ENCODE measurements around the gene RAB8B. TPM values are rescaled to one million over a fixed set of nuclear protein-coding genes. Genes with fewer than 3 reads are reported as not detected.

RAB8B gene
- total RNA-seq, 4 donors from 2014 or later = 7.2 to 33.4 (median 14.3) TPM

GRCh38 chr15:63244399-63244798 lies 55.0 kb downstream of the RAB8B start:
- no peak for TF ChIP-seq CTCF (IDR thresholded peaks at IDR 0.05 in 4 of 5, conservative IDR thresholded peaks at IDR 0.05 in 1 of 5)
- no peak for TF ChIP-seq POLR2A (IDR thresholded peaks at IDR 0.05)
- DNase-seq (no peak), ATAC-seq (no peak)
- Histone ChIP-seq H3K9me3 (no peaks in the 10 kb centered on the region), H3K27me3 (no peaks in the 10 kb centered on the region), H3K4me3 (no peak overlapping the region), H3K27ac (peak overlapping the region; percentile 12 to 51 (median 38)), H3K36me3 (no peaks in the 10 kb centered on the region), H3K4me1 (peaks cover 21 to 41% of the 10 kb centered on the region in 2 donors)
- intact Hi-C loops (cut with DNase I; ENCODE audit: low total_unique reads) (loop anchor here (5.0 kb wide), 1 partner anchor 52 kb away; no protein-coding TSS in a partner anchor), in situ Hi-C loops (cut with MboI; ENCODE audit: low sequenced_read_pairs in 4 of 4) (no loop called here)

GRCh38 chr15:63244976-63245645 lies 55.7 kb downstream of the RAB8B start:
- Histone ChIP-seq H3K36me3 (no peaks in the 10 kb centered on the region), H3K27me3 (no peaks in the 10 kb centered on the region), H3K4me1 (peaks cover 21 to 36% of the 10 kb centered on the region in 2 donors), H3K4me3 (no peak overlapping the region), H3K9me3 (no peaks in the 10 kb centered on the region), H3K27ac (peak overlapping the region; percentile 12 to 51 (median 38))
- intact Hi-C loops (cut with DNase I; ENCODE audit: low total_unique reads) (loop anchor here (5.0 kb wide), 1 partner anchor 53 kb away; no protein-coding TSS in a partner anchor), in situ Hi-C loops (cut with MboI; ENCODE audit: low sequenced_read_pairs in 4 of 4) (no loop called here)
- ATAC-seq (no peak), DNase-seq (no peak)
- TF ChIP-seq POLR2A (IDR thresholded peaks at IDR 0.05) = no peak
- TF ChIP-seq CTCF (IDR thresholded peaks at IDR 0.05 in 4 of 5, conservative IDR thresholded peaks at IDR 0.05 in 1 of 5) = no peak

GRCh38 chr15:63246691-63247469 lies 57.5 kb downstream of the RAB8B start:
- in situ Hi-C loops (cut with MboI; ENCODE audit: low sequenced_read_pairs in 4 of 4) (no loop called here), intact Hi-C loops (cut with DNase I; ENCODE audit: low total_unique reads) (no loop called here)
- peak; percentile 89 to 97 for ATAC-seq
- Histone ChIP-seq H3K36me3 (no peaks in the 10 kb centered on the region), H3K27ac (peak overlapping the region; percentile 36 to 76 (median 57)), H3K4me3 (no peak overlapping the region), H3K9me3 (no peaks in the 10 kb centered on the region), H3K27me3 (no peaks in the 10 kb centered on the region), H3K4me1 (peaks cover 21 to 36% of the 10 kb centered on the region in 2 donors)
- TF ChIP-seq POLR2A (IDR thresholded peaks at IDR 0.05) (no peak), CTCF (IDR thresholded peaks at IDR 0.05 in 4 of 5, conservative IDR thresholded peaks at IDR 0.05 in 1 of 5) (no peak)
- peak; percentile 46 to 63 for DNase-seq

GRCh38 chr15:63250312-63250965 lies 61.0 kb downstream of the RAB8B start:
- H3K4me3 ChIP-seq = no peak overlapping the region
- no peaks in the 10 kb centered on the region for H3K36me3 ChIP-seq
- no peaks in the 10 kb centered on the region for H3K9me3 ChIP-seq
- H3K27ac ChIP-seq = no peak overlapping the region
- H3K27me3 ChIP-seq = no peaks in the 10 kb centered on the region
- no peak for ATAC-seq
- no peak for TF ChIP-seq CTCF (IDR thresholded peaks at IDR 0.05 in 4 of 5, conservative IDR thresholded peaks at IDR 0.05 in 1 of 5)
- no peak for TF ChIP-seq POLR2A (IDR thresholded peaks at IDR 0.05)
- in situ Hi-C loops (cut with MboI; ENCODE audit: low sequenced_read_pairs in 4 of 4) = no loop called here
- no peak for DNase-seq
- intact Hi-C loops (cut with DNase I; ENCODE audit: low total_unique reads) = no loop called here
- peaks cover 9 to 21% of the 10 kb centered on the region in 2 donors for H3K4me1 ChIP-seq
